GM12878 (cell line): ENCODE results near the gene GTF2H1. TPM values are rescaled to one million over a fixed set of nuclear protein-coding genes. Genes with fewer than 3 reads are reported as not detected.

Source experiments
- ATAC-seq: fragments of 200-7000 bp; cut with Tn5 transposase; 3 replicates; pipeline ENCODE4 v1.9.1; 2020; ENCODE audit warnings: mild to moderate bottlenecking, moderate library complexity
- BruUV-seq: library from RNA; stranded (reverse); fragments of 400-500 nt; replicated peaks from 2 replicates; lab custom pipeline; 2021; lab: Mats Ljungman, UMichigan
- CTCF ChIA-PET: fragments of 300-600 bp; sonication (Branson Sonifier 250); formaldehyde crosslinking; extraction: SDS; loops from one replicate; lab custom pipeline; 2021; ENCODE audit warnings: inconsistent platforms; lab: Yijun Ruan, JAX
- POLR2A ChIA-PET: fragments of 350-600 bp; formaldehyde crosslinking; extraction: SDS; loops from one replicate; lab custom pipeline; 2021; ENCODE audit warnings: inconsistent platforms; lab: Charles Lee
- RAD21 ChIA-PET: fragments of 300-600 bp; sonication (Branson Sonifier 250); formaldehyde crosslinking; loops from one replicate; lab custom pipeline; 2023; ENCODE audit warnings: antibody characterized with exemption; ENCODE audit not compliant: unreplicated experiment; lab: Charles Lee
- SMC1A ChIA-PET: fragments of 300-600 bp; sonication (Branson Sonifier 250); formaldehyde crosslinking; loops from one replicate; lab custom pipeline; 2023; ENCODE audit not compliant: unreplicated experiment, uncharacterized antibody; lab: Charles Lee
- DNase-seq: peaks from one replicate; pipeline ENCODE4 v3.0.0-alpha.2; 2011; ENCODE audit warnings: low read depth, low spot score
- FAIRE-seq: peaks from 3 replicates; lab custom pipeline; 2011; peaks lifted over from hg19 to GRCh38; lab: Jason Lieb, UNC
- H2AFZ ChIP-seq: 2 replicates; pipeline ENCODE4 v1.6.0; 2011; ENCODE audit warnings: low read depth, low read length, control low read depth; ENCODE audit not compliant: control insufficient read depth
- H3K27ac ChIP-seq: 2 replicates; pipeline ENCODE4 v1.5.1; 2011; ENCODE audit warnings: control low read depth; ENCODE audit not compliant: control insufficient read depth, insufficient read depth
- H3K27me3 ChIP-seq, 2 experiments: replicated peaks in 1 of 2; 2 replicates each; pipeline versions ENCODE4 v1.6.0 to v1.6.1; 2011; ENCODE audit warnings: low read length in 1 of 2; ENCODE audit not compliant: control insufficient read depth in 2 of 2, insufficient read depth in 2 of 2
- H3K36me3 ChIP-seq, 2 experiments: 2 replicates each; pipeline ENCODE4 v1.5.1; 2011; ENCODE audit warnings: low read length in 1 of 2; ENCODE audit not compliant: control insufficient read depth in 2 of 2, insufficient read depth in 2 of 2
- H3K4me1 ChIP-seq: 2 replicates; pipeline ENCODE4 v1.6.1; 2011; ENCODE audit warnings: mild to moderate bottlenecking, low read length, moderate library complexity, mixed read lengths; ENCODE audit not compliant: control insufficient read depth, insufficient read depth
- H3K4me2 ChIP-seq: 2 replicates; pipeline ENCODE4 v1.6.0; 2011; ENCODE audit warnings: control low read depth; ENCODE audit not compliant: control insufficient read depth, insufficient read depth
- H3K4me3 ChIP-seq: fragments of 200-600 bp; sonication (generic); 2 replicates; pipeline ENCODE4 v1.5.1; 2016
- H3K79me2 ChIP-seq: 2 replicates; pipeline ENCODE4 v1.6.0; 2011; ENCODE audit warnings: low read length; ENCODE audit not compliant: control insufficient read depth, insufficient read depth
- H3K9ac ChIP-seq: 2 replicates; pipeline ENCODE4 v1.8.0; 2011; ENCODE audit warnings: low read length, control low read depth, mixed read lengths; ENCODE audit not compliant: control insufficient read depth, insufficient read depth
- H3K9me3 ChIP-seq: replicated peaks from 3 replicates; pipeline ENCODE4 v1.5.1; 2011; ENCODE audit warnings: mild to moderate bottlenecking, low read length; ENCODE audit not compliant: control insufficient read depth, insufficient read depth
- H4K20me1 ChIP-seq: 2 replicates; pipeline ENCODE4 v1.6.0; 2011; ENCODE audit not compliant: control insufficient read depth, insufficient read depth
- CBX3 ChIP-seq: fragments of 200-600 bp; sonication (generic); IDR thresholded peaks from 2 replicates; pipeline ENCODE4 v1.6.1; 2016; ENCODE audit warnings: low read depth, borderline replicate concordance
- CBX5 ChIP-seq: sonication (generic); IDR thresholded peaks from 2 replicates; pipeline ENCODE4 v1.6.1; 2016; ENCODE audit warnings: low read depth, moderate library complexity, mild to moderate bottlenecking, inconsistent platforms
- ESRRA ChIP-seq: IDR thresholded peaks from 2 replicates; pipeline ENCODE4 v1.6.1; 2012; ENCODE audit warnings: mild to moderate bottlenecking, low read length, improper control_type of control experiment
- EZH2 ChIP-seq: IDR thresholded peaks from 2 replicates; pipeline ENCODE4 v1.6.1; 2012; ENCODE audit warnings: low read depth, mild to moderate bottlenecking, control low read depth, inconsistent platforms, low read length, borderline replicate concordance; ENCODE audit not compliant: control insufficient read depth
- FOXK2 ChIP-seq: fragments of 450-650 bp; IDR thresholded peaks from 2 replicates; pipeline ENCODE4 v1.6.1; 2017; ENCODE audit warnings: mild to moderate bottlenecking, moderate library complexity
- MEF2A ChIP-seq: IDR thresholded peaks from 2 replicates; pipeline ENCODE4 v1.6.1; 2011; ENCODE audit warnings: low read depth, mild to moderate bottlenecking, low read length, moderate library complexity; ENCODE audit not compliant: insufficient read depth
- PBX3 ChIP-seq: IDR thresholded peaks from 2 replicates; pipeline ENCODE4 v1.6.1; 2011; ENCODE audit warnings: mild to moderate bottlenecking, low read depth, low read length, moderate library complexity; ENCODE audit not compliant: insufficient replicate concordance
- SMC3 ChIP-seq: IDR thresholded peaks from 2 replicates; pipeline ENCODE4 v1.6.1; 2011; ENCODE audit warnings: low read length, improper control_type of control experiment, borderline replicate concordance
- SREBF1 ChIP-seq: IDR thresholded peaks from 2 replicates; pipeline ENCODE4 v1.6.1; 2012; ENCODE audit warnings: mild to moderate bottlenecking, low read length
- SREBF2 ChIP-seq: IDR thresholded peaks from 2 replicates; pipeline ENCODE4 v1.6.1; 2012; ENCODE audit warnings: mild to moderate bottlenecking, low read length
- STAT3 ChIP-seq: IDR thresholded peaks from 2 replicates; pipeline ENCODE4 v1.6.1; 2011; ENCODE audit warnings: low read depth, low read length, improper control_type of control experiment
- WGBS: methylation state at CpG from one replicate; pipeline ENCODE4 v1.1.6; 2016; ENCODE audit warnings: low lambda C conversion rate; ENCODE audit not compliant: insufficient replicate concordance, insufficient coverage; ENCODE audit errors: missing lambda C conversion rate; 5-methylcytosine and 5-hydroxymethylcytosine counted together
- in situ Hi-C: fragments of 300-500 bp; cut with MboI; formaldehyde crosslinking; loops from 9 replicates; pipeline ENCODE4 v1.14.3; 2018; ENCODE audit warnings: mixed read lengths
- intact Hi-C: fragments of 100-400 bp; cut with micrococcal nuclease; formaldehyde crosslinking; loops from one replicate; pipeline ENCODE4 v1.14.2; 2022; ENCODE audit not compliant: unreplicated experiment
- polyA plus RNA-seq, 11 experiments: library from polyadenylated mRNA; depleted of rRNA in 4 of 11; unstranded in 6 of 11; stranded (reverse) in 5 of 11; fragments of >200 nt; fragmentation: Nextera tagmentation in 4 of 11; fragmentation: Illumina TruSeq in 1 of 11; extraction: Ambion mirVana in 4 of 11; extraction: Trizol in 1 of 11; gene quantifications; 1 replicate in 1 of 11; 2 replicates in 10 of 11; pipeline versions ENCODE4 v1.2.1 to v1.2.3, GENCODE V29; 2011 to 2016; ENCODE audit warnings: inconsistent platforms in 2 of 11, missing spikeins in 2 of 11, low read depth in 1 of 11
- total RNA-seq, 4 experiments: library from RNA; depleted of rRNA in 3 of 4; stranded (reverse); fragments of >200 nt in 3 of 4; fragmentation: Illumina TruSeq in 1 of 4; extraction: Trizol in 1 of 4; gene quantifications; 2 replicates each; pipeline versions ENCODE4 v1.2.1 to v1.2.3, GENCODE V29; 2013 to 2021
- TF ChIP-seq, protein P1 (sequence below): IDR thresholded peaks from 2 replicates; pipeline ENCODE4 v1.6.1; 2012; ENCODE audit warnings: low read depth, low read length, improper control_type of control experiment
- TF ChIP-seq, protein P2 (sequence below): fragments of 450-650 bp; IDR thresholded peaks from 2 replicates; pipeline ENCODE4 v1.6.1; 2014; ENCODE audit warnings: mild to moderate bottlenecking

Gene GTF2H1
- total and polyA plus RNA-seq, 10 of the 15 experiments (the other 5 are each of a cell fraction or from before 2014, with no cell fraction given) = 36.7 to 68.8 (median 46.6) TPM

DNA sequence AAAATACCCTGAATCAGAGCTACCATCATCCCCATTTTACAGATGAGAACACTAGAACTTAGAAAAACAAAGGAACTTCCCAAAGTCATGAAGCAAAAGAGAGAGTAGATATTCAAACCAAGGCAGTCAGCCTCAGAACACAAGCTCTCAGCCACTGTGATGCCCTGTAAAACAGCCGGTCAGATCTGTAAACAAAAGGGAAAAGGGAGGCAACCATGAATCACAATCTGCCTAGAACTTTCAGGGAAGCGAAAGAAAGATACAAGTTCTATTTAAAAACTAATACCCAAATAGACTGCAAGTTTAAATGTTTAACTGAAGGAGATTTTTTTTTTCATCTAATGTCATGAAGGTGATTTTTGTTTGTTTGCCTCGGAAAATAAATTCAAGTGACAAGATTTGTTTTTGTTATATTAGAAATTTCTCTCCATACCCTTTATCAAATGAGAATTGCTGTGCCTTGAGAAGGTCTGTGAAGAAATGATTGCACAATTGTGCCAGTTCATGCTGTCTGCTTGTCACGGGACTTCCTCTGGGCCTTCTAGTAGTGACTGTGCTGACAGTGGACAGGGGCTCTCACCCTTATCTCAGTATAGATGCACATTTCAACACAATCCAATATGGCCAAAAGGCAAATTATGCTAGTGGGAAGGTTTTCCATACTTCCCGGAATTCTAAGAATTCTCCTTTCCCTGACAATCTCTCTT, 44.6 kb upstream of the GTF2H1 start:
- 96% methylated on average over 5 of the region's 5 CpGs for WGBS

More for the DNA sequence above, 44.6 kb upstream of the GTF2H1 start:
- ChIA-PET POLR2A (interaction anchor here (0.6 to 1.3 kb wide), 4 partner anchors 7 to 1197 kb away, joined by 3 to 5 read pairs (median 3); no protein-coding TSS in a partner anchor), SMC1A (interaction anchor here (1.0 kb wide), 1 partner anchor 30 kb away, joined by 3 read pairs; no protein-coding TSS in a partner anchor), RAD21 (no interaction called here)
- in situ Hi-C loops = no loop called here
- H3K27ac ChIP-seq = no peak overlapping the region
- peaks cover 11% of the 10 kb centered on the region for H3K4me1 ChIP-seq
- H3K79me2 ChIP-seq = no peaks in the 10 kb centered on the region
- FAIRE-seq = no peak
- no peaks in the 10 kb centered on the region for H3K27me3 ChIP-seq
- ATAC-seq = no peak
- DNase-seq = no peak
- TF ChIP-seq STAT3 = no peak
- TF ChIP-seq, protein P1, sequence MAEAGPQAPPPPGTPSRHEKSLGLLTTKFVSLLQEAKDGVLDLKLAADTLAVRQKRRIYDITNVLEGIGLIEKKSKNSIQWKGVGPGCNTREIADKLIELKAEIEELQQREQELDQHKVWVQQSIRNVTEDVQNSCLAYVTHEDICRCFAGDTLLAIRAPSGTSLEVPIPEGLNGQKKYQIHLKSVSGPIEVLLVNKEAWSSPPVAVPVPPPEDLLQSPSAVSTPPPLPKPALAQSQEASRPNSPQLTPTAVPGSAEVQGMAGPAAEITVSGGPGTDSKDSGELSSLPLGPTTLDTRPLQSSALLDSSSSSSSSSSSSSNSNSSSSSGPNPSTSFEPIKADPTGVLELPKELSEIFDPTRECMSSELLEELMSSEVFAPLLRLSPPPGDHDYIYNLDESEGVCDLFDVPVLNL = no peak
- no peak for TF ChIP-seq FOXK2
- no peak for TF ChIP-seq SMC3
- TF ChIP-seq MEF2A = no peak
- no peak for TF ChIP-seq SREBF1
- no peak for TF ChIP-seq ESRRA
- TF ChIP-seq CBX5 = no peak
- TF ChIP-seq SREBF2 = no peak
- TF ChIP-seq CBX3 = no peak
- TF ChIP-seq PBX3 = no peak
- no peak for TF ChIP-seq EZH2
- TF ChIP-seq, protein P2, sequence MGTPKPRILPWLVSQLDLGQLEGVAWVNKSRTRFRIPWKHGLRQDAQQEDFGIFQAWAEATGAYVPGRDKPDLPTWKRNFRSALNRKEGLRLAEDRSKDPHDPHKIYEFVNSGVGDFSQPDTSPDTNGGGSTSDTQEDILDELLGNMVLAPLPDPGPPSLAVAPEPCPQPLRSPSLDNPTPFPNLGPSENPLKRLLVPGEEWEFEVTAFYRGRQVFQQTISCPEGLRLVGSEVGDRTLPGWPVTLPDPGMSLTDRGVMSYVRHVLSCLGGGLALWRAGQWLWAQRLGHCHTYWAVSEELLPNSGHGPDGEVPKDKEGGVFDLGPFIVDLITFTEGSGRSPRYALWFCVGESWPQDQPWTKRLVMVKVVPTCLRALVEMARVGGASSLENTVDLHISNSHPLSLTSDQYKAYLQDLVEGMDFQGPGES = no peak
- TF ChIP-seq, all 136 proteins: peak for 0
- Histone ChIP-seq H3K4me3 (no peak overlapping the region), H3K4me2 (no peak overlapping the region), H3K36me3 (peaks cover 7 to 27% of the 10 kb centered on the region in 2 experiments), H4K20me1 (no peaks in the 10 kb centered on the region), H3K9me3 (no peaks in the 10 kb centered on the region), H2AFZ (no peak overlapping the region), H3K9ac (no peak overlapping the region)
- BruUV-seq = no TSS peak
- intact Hi-C loops = no loop called here
- CTCF ChIA-PET = interaction anchor here (0.6 to 1.3 kb wide), 4 partner anchors 34 to 377 kb away, joined by 3 to 6 read pairs (median 4); no protein-coding TSS in a partner anchor
